Measurements from ENCODE around the gene NCKAP5.

Gene NCKAP5

DNA sequence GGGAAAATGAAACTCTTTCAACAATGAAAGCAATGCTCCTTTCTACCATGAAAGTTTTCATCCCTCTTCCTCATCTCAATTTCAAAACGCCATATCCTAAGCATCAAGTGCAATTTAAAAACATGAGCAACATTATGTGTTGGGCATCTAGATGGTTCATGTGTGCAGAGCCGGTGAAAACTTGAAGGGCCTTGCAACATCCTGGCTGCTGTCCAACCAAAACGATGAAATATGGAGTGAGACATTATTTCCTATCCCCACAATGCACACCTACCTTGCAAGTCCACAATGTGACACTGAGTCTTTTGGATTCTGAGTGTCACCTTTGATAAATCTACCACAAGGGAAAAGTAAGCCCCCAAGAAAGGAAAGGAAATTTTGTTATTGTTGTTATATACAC lies 110.0 kb downstream of the NCKAP5 start:
- DNase-seq (ENCODE audit: low read depth): no peak

DNA sequence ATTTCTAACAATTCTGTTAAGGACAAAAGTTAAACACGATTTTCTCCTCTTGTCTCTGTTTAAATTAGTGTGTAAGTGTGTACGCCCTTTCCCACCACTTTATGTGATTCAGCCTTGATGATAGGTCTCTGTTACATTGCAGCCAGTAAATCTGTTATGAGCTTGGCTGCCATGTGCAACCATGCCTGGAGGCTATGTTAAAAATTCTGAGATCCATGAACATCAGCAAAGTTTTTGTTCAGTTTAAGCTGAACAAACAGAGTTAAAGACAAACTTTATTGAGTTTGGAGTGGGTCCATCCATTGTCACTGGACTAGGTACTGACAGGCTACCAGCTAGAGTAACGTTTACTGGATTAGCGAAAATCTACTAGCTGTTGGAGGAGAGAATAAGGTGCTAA lies 110.4 kb downstream of the NCKAP5 start:
- DNase-seq (ENCODE audit: low read depth): no peak

DNA sequence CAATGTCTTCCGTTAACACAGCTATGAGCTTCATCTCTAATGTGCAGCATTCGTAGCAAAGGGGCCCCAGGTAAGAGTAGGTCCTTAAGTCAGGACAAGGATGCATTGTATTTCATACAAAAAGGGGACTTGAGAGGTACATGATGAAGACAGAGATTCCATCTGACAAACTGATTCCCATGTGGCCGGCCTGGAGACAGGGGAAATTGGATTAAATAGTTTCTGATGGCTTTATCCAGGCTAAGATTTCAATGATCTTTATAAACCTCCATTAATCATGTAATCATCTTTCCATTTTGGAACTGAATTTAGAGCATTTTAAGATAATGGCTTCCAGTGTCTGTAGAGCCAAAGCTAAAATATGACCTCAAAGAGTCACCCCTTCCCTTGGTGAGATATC lies 111.3 kb downstream of the NCKAP5 start:
- no peak for DNase-seq (ENCODE audit: low read depth)

DNA sequence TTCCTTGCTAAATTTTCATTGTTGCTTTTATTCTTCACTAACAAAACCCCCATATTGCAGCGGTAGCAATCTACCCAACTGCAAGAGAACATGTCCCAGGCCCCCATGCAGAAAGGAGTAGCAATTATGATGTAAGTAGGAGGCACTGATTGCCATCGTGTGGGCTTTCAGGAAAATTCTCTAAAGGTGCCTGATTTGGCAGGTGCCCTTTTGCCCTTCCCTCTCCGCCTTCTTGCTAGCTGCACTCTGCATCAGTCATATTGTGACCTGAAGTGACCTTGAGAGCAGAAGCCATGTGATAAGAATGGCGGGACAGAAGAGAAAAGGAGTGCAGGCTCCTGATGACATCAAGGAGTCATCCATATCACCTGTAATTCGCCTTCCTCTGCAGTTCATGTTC lies 112.1 kb downstream of the NCKAP5 start:
- DNase-seq (ENCODE audit: low read depth): no peak

DNA sequence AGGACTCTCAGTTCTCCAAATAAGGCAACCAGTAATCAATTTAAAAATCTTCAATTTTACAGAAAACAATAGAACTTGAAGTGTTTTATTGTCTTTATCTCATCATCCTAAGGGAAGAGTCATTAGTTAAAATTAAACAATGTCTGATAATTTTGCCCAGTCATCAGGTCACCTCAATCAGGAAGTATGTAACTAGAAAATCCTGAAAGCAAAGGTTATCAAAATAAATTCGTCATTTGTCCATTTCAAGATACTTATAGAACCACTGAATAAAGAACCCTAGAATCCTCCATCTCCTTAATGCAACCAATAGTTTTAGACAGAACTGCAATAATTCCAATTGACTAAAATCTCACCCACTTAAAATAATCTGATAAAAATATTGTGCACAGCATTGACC lies 115.2 kb downstream of the NCKAP5 start:
- no peak for DNase-seq (ENCODE audit: low read depth)

DNA sequence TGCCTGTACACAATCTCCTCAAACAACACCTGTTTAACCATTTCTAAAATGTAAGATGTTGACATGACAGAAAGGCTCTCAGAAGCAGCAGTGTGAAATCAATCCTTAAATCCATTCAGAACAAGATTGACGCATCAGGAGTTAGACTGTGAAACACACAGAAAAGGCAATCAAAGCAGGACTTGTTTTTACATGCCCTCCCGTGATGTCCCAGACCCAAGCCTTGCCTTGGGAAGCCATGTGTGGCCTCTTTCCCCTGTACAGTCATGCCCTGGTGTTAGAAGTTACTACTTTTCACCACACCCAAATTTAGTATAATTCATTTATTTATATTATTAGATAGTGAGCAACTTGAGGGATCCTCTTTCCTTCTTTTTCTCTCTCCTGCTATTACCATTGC lies 115.7 kb downstream of the NCKAP5 start:
- no peak for DNase-seq (ENCODE audit: low read depth)

DNA sequence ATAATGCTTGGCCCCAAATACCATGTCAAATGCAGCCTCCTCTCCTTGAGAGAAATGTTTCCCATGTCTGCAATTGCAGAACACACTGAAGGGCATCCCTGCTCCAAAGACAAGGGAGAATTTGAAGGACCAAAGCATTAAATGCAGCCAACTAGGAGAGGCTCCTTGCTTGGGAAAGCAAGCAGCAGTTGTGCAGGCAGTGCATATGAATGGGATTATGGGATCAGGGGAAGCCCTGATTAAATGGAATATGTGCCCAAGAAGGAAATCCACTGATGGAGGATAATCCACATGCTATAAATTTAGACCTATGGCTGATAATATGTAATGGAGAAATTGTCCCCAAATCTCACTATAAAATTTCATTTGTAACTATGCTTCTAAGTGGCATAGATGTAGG lies 116.1 kb downstream of the NCKAP5 start:
- DNase-seq (ENCODE audit: low read depth): no peak

DNA sequence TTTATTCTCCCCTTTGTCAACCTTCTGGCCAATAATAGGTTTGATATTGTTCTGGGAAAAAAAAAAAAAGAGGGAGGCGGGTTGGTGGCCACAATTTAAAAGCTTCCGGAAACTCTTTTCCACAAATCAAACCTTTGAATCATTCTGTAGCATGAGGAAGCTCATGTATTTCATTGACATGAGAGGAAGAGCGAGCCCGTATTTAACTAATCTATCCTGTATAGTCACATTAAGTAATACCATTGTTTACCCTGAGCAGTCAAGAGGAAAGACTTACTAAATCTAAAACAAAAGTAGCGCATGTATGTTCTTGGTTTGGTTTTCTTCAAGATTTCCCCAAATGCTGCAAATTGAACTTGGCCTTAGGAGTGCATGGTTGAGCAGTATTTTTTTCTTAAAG lies 120.1 kb downstream of the NCKAP5 start:
- DNase-seq (ENCODE audit: low read depth): no peak

DNA sequence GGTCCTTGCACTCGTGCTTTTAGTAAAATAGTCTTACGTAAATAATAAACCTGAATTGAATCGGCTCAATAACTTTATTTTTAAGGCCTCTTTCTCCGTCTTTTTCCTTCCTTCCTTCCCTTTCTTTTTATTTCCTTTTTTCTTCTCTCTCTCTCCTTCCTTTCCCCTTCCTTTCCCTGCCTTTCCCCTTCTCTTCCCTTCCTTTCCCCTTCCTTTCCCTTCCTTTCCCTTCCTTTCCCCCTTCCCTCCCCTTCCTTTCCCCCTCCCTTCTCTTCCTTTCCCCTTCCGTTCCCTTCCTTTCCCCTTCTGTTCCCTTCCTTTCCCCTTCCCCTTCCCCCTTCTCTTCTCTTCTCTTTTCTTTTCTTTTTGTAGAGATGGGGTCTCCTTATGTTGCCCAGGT lies 121.0 kb downstream of the NCKAP5 start:
- DNase-seq (ENCODE audit: low read depth): no peak

DNA sequence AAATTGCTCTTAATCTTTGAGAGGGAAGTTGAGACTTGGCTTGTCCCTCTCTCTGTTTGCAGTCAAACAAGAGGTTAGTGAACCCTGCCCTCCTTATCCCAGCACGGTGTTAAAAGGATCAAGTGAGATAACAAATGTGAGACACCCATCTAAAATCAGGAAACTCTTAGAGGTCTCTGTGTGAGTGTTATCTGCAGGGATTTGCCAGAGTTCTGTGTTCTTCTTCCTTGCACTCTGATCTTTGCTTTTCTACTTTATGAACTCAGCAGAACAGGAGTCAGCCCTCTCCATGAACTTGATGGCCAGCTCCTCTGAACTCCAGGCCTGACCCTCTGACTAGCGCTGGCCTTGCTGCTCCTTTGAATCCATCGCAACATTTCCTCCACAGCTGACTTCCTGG lies 123.8 kb downstream of the NCKAP5 start:
- DNase-seq (ENCODE audit: low read depth): no peak

DNA sequence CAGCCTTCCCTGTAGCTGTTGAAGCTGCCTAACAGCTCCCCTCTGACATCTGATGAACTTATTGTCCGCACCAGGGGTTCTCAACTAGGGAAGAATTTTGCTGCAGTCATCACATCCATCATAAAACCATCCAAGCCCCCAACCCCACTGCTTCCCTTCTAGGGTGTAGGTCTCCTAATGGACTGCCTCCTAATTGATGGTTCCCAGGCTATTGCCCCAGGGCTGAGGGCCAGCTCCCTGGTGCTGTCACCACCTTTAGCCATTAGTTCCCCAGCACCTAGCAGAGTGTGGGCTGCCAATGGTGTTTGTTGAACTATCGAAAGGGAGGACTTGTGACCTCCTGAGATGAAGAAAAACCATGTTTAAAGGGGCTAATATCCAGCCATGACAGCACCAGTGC lies 125.9 kb downstream of the NCKAP5 start:
- DNase-seq (ENCODE audit: low read depth): no peak

DNA sequence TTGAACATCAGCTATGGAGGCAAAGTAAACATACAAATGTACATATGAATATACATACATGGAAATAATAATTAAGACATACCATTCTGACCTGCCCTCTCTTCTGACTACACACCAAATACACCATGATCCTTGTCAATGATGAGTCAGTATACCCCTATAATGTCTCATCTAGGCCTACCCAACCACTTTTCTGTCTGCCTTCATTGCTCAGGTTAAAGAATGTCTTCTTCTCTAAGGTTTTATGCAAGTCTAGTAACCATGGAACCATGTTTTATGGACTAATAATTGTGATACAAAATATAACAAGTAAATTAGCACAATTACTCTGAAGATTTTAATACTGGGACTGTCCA lies 128.7 kb downstream of the NCKAP5 start:
- no peak for DNase-seq (ENCODE audit: low read depth)

DNA sequence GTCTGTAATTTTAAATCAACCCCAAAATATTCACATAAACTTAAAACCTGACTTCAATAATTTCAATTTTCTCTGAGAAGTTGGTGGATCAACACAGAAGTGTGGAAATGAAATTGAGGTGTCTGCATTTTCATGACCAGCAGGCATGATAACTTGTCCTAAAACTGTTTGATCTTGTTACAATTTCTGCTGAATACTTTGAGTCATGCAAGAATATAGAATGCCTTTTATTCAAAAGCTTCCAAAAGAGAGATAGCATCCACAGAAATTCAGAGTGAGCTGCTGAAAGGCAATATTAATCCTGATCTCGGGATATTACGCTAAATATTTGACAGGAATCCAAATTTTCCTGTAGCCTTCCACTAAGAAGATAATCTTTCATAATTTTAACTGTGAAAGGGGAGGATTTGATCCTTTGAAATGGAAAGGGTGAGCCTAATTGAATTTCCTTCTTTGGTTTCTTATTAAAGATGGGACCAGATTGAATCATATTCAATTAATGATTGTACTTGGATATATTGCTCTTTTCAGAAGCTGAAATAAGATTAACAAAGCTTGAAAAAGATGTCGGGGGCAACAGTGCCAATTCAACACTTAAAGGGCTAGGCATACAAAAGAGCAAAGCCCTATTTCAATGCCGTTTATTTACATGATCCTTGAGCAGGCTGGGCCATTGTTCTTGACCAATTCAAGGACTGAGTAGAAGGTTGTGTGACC lies 129.3 kb downstream of the NCKAP5 start:
- DNase-seq (ENCODE audit: low read depth): no peak

DNA sequence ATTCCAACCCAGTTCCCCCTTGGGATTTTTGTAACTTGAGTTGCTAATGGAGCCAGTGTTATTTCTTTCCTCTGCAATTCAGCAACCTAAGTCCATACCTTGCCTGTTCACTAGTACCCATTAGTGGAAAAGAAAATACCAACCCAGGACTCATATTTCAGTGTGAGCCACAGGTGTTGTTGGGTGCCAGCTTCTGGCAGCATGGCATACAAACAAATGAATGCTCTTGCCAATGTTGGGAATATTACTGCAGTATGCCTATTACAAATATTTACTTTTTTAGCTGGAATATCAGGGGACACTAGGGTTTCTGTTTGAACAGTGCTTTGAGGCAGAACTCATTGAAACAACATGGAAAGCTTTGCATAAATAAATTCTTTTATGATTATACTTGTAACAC lies 130.2 kb downstream of the NCKAP5 start:
- DNase-seq (ENCODE audit: low read depth): no peak

DNA sequence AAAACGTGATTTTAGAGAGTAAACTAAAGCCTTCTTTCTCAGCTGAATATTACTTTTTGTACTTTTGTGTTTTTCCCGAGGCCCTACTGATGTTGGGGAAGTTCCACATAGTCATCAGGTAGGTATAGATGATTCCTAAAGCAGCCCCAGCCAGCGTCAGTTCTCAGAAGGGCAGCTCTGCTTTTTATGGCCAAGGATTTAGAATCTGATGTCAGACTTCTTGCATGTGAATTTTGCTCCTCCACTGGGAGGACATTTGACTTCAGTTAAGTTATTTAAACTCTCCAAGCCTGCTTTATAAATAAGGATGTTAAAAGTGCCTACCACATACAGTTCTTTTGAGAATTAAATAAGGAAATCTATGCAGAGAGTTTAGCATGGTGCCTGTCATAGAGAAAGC lies 130.8 kb downstream of the NCKAP5 start:
- no peak for DNase-seq (ENCODE audit: low read depth)

DNA sequence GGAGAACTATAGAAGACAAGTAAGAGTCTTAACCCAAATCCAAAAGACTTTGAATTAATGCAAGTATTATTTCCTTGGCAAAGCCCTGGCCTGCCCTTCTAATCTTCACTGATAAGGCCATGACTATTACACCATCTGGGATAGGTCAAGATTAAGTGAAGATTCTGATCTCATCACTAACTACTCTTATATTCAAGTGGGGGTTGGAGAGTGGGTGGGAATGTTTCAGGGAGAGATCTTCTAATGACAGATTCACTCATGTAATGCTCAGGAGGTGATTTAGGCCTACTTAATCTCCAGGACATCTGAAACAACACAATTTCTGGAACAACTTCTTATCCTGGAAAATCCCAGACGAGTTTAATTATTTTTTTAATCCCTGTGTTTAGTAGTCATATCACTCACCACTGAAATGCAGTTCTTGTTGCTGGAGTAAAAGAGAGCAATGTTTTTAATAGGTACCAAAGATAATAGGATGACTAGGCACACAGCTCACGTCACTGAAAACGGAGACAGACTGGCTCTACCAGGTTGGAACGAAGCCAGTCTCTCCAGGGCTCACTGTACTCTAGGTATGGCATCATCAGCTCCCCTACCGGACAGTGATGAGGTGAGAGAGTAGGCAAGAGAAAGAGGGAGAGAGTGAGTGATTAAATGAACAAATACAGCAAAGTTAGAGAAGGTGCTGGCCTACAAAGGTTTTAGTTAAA lies 133.1 kb downstream of the NCKAP5 start:
- DNase-seq (ENCODE audit: low read depth): no peak

DNA sequence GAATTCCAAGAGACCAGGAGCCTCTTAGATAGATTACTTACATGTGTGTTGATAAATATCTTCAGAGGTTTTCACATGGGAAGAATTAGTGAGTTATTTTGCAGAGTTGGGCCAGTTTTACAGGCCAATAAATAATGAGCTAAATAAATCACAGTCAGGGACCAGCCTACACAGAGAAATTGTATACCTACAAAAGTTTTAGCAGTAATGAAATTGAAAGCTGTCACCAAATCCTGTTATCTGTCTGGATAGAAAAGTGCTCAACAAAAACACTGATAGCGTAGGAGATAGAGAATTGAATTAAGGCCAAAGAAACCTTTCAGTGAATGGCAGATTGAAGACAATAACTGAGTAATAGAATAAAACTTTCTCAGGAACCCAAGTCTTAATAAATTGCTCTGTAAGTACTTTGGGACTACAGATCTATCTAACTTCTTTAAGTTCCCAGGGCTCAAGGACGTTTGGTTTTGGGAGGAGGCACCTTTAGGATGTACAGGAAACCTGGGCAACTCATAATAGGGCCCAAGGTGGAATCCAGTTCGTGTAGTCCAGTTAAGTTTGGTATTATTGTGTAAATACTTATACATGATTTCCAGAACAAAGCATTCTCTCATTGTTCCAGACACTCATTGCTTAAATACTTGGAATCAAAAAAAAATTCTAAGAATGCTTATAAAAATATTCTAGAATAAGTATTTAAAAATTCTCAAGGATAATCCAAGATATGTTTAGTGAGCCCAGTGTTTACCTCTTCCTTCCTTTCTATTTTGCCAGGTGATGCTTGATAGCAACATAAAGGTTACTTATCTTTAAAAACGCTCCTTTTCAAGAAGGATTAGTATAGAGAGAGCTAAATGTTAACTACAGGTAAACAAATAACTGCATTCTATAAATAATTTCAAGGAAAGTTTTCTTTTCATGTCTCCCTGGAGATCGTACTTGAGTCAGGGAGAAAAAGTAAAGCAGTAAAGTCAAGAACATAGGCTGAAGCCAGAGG lies 134.5 kb downstream of the NCKAP5 start:
- DNase-seq (ENCODE audit: low read depth): no peak

DNA sequence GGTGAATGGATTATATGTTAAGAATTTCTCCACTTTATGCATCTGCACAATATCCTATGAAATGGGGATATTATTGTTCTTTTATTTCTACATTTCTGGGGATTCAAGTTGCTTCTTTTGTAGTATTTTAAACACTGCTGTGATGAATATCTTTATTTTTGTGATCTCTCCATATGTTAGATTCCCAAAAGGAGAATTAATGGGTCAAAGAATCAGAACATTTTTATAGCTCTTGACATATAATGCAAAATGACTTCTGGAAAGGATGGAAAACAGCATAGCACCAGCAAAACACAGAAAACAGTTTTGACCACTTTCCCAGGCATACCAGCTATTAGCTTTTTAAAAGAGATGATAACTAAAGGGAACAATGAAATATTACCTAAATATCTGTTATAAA lies 135.5 kb downstream of the NCKAP5 start:
- DNase-seq (ENCODE audit: low read depth): no peak

DNA sequence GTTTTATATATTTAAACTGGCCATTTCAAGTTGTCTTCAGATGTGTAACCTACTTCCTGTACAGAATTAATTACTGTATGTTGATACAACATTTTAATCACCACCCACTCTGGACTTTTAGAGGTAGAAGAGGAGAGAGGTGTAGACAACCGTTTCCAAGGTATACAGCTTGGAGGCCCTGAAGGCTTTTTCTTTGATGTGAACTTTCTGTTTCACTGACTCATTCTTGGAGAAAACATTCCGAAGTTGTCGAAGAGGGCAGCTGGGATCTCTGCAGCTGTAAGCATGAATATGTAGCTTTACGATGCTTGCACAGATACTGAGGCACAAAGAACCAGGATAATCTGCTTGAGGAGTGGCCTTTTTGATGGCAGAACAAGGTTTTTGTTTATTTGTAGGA lies 137.0 kb downstream of the NCKAP5 start:
- no peak for DNase-seq (ENCODE audit: low read depth)

DNA sequence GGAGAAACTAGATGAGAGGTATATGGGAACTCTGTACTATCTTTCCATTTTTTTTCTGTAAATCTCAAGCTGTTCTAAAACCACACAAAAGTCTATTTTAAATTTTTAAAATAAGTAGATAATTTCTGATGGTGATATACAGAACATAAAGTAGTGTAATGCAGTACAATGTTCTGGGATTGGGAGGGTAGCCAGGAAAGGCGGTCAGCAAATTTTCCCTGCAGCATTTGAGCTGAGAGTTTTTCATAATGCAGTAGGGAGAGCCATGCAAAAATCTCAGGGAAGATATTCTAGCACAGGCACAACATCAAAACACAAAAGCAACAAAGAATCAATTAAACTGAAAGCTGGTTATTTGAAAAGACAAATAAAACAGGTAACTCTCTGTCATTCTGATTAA lies 141.5 kb downstream of the NCKAP5 start:
- no peak for DNase-seq (ENCODE audit: low read depth)

DNA sequence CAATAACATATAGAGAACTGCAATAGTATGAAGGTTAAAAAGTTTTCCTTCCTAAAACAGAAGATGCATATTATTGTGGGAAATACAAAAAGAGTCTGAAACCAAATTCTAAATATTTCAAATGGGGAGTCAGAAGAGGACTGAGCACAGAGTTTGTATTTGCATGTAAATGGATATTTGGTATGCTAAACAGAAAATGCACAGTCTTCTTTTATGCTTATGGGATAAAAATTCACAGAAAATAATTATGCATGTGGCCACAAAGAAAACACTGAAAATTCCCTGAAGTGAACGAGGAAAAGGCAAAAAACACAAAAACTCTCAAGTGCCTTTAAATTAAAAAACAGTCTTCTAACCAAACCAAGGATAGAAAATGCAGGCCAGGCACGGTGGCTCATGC lies 142.7 kb downstream of the NCKAP5 start:
- DNase-seq (ENCODE audit: low read depth): no peak

DNA sequence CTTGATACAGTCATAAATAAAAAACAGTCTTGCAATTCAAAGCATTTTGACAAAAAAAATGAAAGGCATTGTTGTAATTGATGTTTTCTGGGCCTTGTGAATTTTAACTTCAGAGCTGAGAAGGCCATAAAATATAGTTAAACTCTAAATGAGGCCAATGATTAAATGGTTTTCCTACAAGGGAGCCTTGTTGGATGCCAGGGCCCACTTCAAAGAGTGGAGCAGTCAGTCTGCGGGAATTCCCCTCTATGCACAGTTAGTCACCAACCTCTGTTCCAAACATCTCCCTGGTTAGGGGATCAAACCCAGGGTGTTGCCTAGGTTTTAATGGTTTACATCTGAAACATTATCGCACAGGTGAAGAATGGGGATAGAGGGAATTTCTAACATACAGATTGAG lies 143.4 kb downstream of the NCKAP5 start:
- DNase-seq (ENCODE audit: low read depth): no peak

DNA sequence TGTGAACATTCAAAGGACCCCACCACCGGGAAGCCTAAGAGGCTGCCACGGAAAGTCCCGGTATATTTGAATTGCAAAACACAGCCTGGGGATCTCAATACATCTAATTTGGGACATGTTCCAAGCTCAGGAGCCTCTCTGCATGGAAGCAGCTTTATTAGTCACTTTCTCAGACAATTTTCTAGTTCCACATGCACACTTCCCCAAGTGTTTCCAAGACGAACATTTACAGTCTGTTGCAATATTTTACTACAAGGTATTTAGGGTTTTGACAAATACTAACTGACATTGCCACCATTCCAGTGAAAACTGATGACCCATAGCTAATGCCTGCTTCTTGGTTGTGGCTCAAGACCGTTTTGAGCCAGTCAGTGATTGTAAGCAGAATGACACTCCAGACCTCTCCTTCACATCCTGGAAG lies 145.3 kb downstream of the NCKAP5 start:
- DNase-seq (ENCODE audit: low read depth): peak; percentile 38
